HepG2 (cell line): ENCODE results near the gene RCBTB1. TPM values are rescaled to one million over a fixed set of nuclear protein-coding genes. Genes with fewer than 3 reads are reported as not detected.

Experiments
- MAFK ChIP-seq, 2 experiments: IDR thresholded peaks in 1 of 2; conservative IDR thresholded peaks in 1 of 2; 2 replicates each; pipeline ENCODE4 v1.6.1; 2011; ENCODE audit warnings: improper control_type of control experiment in 2 of 2, low read length in 2 of 2
- PCBP1 ChIP-seq: fragments of 200-400 bp; formaldehyde crosslinking; IDR thresholded peaks from 2 replicates; pipeline ENCODE4 v1.6.1; 2017; ENCODE audit warnings: mild to moderate bottlenecking, low read depth, low read length, borderline replicate concordance
- TBX3 ChIP-seq: fragments of 450-650 bp; IDR thresholded peaks from 2 replicates; pipeline ENCODE4 v1.6.1; 2017; ENCODE audit warnings: antibody characterized with exemption, mild to moderate bottlenecking, inconsistent platforms, borderline replicate concordance
- ZFP41 ChIP-seq: sonication (generic); formaldehyde crosslinking; IDR thresholded peaks from 2 replicates; pipeline ENCODE4 v1.4.0; 2020; ENCODE audit warnings: mild to moderate bottlenecking, missing genetic modification reagents, borderline replicate concordance
- ZNF18 ChIP-seq: sonication (generic); formaldehyde crosslinking; IDR thresholded peaks from 2 replicates; pipeline ENCODE4 v1.8.0; 2022; ENCODE audit warnings: mild to moderate bottlenecking, missing genetic modification reagents; ENCODE audit not compliant: insufficient replicate concordance
- ZNF574 ChIP-seq: sonication (generic); formaldehyde crosslinking; IDR thresholded peaks from 2 replicates; pipeline ENCODE4 v1.4.0; 2020; ENCODE audit warnings: missing genetic modification reagents
- ZSCAN31 ChIP-seq: sonication (generic); formaldehyde crosslinking; IDR thresholded peaks from 2 replicates; pipeline ENCODE4 v1.5.0; 2020; ENCODE audit warnings: low read depth, mild to moderate bottlenecking, missing genetic modification reagents
- polyA plus RNA-seq, 8 experiments: library from polyadenylated mRNA; depleted of rRNA in 3 of 8; stranded (reverse) in 7 of 8; unstranded in 1 of 8; fragments of >200 nt; fragmentation: Illumina TruSeq in 4 of 8; extraction: Trizol in 4 of 8; gene quantifications; 2 replicates each; pipeline versions ENCODE4 v1.2.1 to v1.2.3, GENCODE V29; 2011 to 2016; ENCODE audit warnings: low read depth in 4 of 8, missing spikeins in 1 of 8, mixed read lengths in 1 of 8; ENCODE audit not compliant: insufficient read depth in 1 of 8
- total RNA-seq, 5 experiments: library from RNA; depleted of rRNA; stranded (reverse); fragments of >200 nt; fragmentation: Illumina TruSeq; extraction: Trizol; gene quantifications; 2 replicates each; pipeline ENCODE4 v1.2.3, GENCODE V29; 2016; ENCODE audit warnings: low read depth in 1 of 5
- TF ChIP-seq, protein P1 (sequence below): sonication (generic); formaldehyde crosslinking; IDR thresholded peaks from 2 replicates; pipeline ENCODE4 v1.5.1; 2020; ENCODE audit warnings: mild to moderate bottlenecking, missing genetic modification reagents, moderate library complexity
- TF ChIP-seq, protein P2 (sequence below): sonication (generic); formaldehyde crosslinking; IDR thresholded peaks from 2 replicates; pipeline ENCODE4 v1.4.0; 2020; ENCODE audit warnings: mild to moderate bottlenecking, missing genetic modification reagents, borderline replicate concordance
- TF ChIP-seq, protein P3 (sequence below): sonication (generic); formaldehyde crosslinking; IDR thresholded peaks from 2 replicates; pipeline ENCODE4 v1.5.1; 2020; ENCODE audit warnings: mild to moderate bottlenecking, missing genetic modification reagents, moderate library complexity

Gene RCBTB1
- total and polyA plus RNA-seq, 2 of the 13 experiments (the other 11 are each of a cell fraction or from before 2014, with no cell fraction given): 13.4 to 21.6 TPM

- peak; percentile 100 for TF ChIP-seq MAFK (conservative IDR thresholded peaks at IDR 0.05 in 1 of 2, IDR thresholded peaks at IDR 0.05 in 1 of 2; ENCODE audit: low read length in 2 of 2)
- TF ChIP-seq ZNF18: peak; percentile 32
- 0 out of 2 replicates have a peak, but pooled peaks have one; percentile 39 for TF ChIP-seq PCBP1
- TF ChIP-seq, protein P1, sequence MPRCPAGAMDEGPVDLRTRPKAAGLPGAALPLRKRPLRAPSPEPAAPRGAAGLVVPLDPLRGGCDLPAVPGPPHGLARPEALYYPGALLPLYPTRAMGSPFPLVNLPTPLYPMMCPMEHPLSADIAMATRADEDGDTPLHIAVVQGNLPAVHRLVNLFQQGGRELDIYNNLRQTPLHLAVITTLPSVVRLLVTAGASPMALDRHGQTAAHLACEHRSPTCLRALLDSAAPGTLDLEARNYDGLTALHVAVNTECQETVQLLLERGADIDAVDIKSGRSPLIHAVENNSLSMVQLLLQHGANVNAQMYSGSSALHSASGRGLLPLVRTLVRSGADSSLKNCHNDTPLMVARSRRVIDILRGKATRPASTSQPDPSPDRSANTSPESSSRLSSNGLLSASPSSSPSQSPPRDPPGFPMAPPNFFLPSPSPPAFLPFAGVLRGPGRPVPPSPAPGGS: no peak
- TF ChIP-seq, protein P2, sequence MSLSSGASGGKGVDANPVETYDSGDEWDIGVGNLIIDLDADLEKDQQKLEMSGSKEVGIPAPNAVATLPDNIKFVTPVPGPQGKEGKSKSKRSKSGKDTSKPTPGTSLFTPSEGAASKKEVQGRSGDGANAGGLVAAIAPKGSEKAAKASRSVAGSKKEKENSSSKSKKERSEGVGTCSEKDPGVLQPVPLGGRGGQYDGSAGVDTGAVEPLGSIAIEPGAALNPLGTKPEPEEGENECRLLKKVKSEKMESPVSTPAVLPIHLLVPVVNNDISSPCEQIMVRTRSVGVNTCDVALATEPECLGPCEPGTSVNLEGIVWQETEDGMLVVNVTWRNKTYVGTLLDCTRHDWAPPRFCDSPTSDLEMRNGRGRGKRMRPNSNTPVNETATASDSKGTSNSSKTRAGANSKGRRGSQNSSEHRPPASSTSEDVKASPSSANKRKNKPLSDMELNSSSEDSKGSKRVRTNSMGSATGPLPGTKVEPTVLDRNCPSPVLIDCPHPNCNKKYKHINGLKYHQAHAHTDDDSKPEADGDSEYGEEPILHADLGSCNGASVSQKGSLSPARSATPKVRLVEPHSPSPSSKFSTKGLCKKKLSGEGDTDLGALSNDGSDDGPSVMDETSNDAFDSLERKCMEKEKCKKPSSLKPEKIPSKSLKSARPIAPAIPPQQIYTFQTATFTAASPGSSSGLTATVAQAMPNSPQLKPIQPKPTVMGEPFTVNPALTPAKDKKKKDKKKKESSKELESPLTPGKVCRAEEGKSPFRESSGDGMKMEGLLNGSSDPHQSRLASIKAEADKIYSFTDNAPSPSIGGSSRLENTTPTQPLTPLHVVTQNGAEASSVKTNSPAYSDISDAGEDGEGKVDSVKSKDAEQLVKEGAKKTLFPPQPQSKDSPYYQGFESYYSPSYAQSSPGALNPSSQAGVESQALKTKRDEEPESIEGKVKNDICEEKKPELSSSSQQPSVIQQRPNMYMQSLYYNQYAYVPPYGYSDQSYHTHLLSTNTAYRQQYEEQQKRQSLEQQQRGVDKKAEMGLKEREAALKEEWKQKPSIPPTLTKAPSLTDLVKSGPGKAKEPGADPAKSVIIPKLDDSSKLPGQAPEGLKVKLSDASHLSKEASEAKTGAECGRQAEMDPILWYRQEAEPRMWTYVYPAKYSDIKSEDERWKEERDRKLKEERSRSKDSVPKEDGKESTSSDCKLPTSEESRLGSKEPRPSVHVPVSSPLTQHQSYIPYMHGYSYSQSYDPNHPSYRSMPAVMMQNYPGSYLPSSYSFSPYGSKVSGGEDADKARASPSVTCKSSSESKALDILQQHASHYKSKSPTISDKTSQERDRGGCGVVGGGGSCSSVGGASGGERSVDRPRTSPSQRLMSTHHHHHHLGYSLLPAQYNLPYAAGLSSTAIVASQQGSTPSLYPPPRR (CRISPR knock-in tag): no peak
- TF ChIP-seq, protein P3, sequence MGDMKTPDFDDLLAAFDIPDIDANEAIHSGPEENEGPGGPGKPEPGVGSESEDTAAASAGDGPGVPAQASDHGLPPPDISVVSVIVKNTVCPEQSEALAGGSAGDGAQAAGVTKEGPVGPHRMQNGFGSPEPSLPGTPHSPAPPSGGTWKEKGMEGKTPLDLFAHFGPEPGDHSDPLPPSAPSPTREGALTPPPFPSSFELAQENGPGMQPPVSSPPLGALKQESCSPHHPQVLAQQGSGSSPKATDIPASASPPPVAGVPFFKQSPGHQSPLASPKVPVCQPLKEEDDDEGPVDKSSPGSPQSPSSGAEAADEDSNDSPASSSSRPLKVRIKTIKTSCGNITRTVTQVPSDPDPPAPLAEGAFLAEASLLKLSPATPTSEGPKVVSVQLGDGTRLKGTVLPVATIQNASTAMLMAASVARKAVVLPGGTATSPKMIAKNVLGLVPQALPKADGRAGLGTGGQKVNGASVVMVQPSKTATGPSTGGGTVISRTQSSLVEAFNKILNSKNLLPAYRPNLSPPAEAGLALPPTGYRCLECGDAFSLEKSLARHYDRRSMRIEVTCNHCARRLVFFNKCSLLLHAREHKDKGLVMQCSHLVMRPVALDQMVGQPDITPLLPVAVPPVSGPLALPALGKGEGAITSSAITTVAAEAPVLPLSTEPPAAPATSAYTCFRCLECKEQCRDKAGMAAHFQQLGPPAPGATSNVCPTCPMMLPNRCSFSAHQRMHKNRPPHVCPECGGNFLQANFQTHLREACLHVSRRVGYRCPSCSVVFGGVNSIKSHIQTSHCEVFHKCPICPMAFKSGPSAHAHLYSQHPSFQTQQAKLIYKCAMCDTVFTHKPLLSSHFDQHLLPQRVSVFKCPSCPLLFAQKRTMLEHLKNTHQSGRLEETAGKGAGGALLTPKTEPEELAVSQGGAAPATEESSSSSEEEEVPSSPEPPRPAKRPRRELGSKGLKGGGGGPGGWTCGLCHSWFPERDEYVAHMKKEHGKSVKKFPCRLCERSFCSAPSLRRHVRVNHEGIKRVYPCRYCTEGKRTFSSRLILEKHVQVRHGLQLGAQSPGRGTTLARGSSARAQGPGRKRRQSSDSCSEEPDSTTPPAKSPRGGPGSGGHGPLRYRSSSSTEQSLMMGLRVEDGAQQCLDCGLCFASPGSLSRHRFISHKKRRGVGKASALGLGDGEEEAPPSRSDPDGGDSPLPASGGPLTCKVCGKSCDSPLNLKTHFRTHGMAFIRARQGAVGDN (CRISPR knock-in tag): peak; percentile 97
- TF ChIP-seq ZNF574 (CRISPR knock-in tag): peak; percentile 55; the same call in 1 of the 2 replicates
- no peak for TF ChIP-seq ZSCAN31 (CRISPR knock-in tag)
- no peak for TF ChIP-seq TBX3
- no peak for TF ChIP-seq ZFP41 (CRISPR knock-in tag)
These were observed 40.2 kb upstream of the RCBTB1 start (continued) for GRCh38 chr13:49625392-49626079.
